Measurements from ENCODE around the gene BCR.

BCR gene

DNA sequence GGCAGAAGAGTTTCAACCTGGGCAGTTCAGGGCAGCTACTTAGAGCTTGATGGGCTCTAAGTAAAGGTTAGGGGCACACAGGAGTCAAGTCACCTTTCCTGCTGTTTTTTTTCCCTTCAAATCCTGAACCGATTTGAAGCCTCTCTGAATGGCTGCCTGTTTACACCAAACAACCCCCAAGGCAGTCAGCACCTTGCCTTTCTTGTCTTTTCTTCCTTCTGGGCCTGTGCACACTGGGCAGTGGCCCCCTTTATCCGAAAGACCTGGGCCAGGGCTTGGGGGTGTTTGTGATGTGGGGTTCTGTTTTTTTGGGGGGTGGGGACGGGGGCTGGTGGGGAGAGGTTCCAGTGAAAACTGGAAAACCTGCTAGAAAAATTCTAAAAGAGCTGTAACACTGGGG, 42.8 kb upstream of the BCR start:
- TF ChIP-seq, protein P1, sequence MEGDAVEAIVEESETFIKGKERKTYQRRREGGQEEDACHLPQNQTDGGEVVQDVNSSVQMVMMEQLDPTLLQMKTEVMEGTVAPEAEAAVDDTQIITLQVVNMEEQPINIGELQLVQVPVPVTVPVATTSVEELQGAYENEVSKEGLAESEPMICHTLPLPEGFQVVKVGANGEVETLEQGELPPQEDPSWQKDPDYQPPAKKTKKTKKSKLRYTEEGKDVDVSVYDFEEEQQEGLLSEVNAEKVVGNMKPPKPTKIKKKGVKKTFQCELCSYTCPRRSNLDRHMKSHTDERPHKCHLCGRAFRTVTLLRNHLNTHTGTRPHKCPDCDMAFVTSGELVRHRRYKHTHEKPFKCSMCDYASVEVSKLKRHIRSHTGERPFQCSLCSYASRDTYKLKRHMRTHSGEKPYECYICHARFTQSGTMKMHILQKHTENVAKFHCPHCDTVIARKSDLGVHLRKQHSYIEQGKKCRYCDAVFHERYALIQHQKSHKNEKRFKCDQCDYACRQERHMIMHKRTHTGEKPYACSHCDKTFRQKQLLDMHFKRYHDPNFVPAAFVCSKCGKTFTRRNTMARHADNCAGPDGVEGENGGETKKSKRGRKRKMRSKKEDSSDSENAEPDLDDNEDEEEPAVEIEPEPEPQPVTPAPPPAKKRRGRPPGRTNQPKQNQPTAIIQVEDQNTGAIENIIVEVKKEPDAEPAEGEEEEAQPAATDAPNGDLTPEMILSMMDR (IDR thresholded peaks at IDR 0.05) = no peak
- H3K27ac Mint-ChIP-seq = no peak overlapping the region
- DNase-seq = no peak
- no peak overlapping the region for H3K4me3 Mint-ChIP-seq
- H3K36me3 Mint-ChIP-seq (ENCODE audit: low read depth) = no peaks in the 10 kb centered on the region
- H3K4me1 Mint-ChIP-seq = peaks cover 33% of the 10 kb centered on the region
- no peaks in the 10 kb centered on the region for H3K9me3 Mint-ChIP-seq
- peaks cover 2% of the 10 kb centered on the region for H3K27me3 Mint-ChIP-seq (ENCODE audit: low read depth, poor library complexity)

- peaks cover 2% of the 10 kb centered on the region for H3K27me3 Mint-ChIP-seq (ENCODE audit: low read depth, poor library complexity)
- H3K4me1 Mint-ChIP-seq = peaks cover 38% of the 10 kb centered on the region
- no peaks in the 10 kb centered on the region for H3K36me3 Mint-ChIP-seq (ENCODE audit: low read depth)
- peak overlapping the region; percentile 62 for H3K4me3 Mint-ChIP-seq
- H3K27ac Mint-ChIP-seq = no peak overlapping the region
- DNase-seq = no peak
- TF ChIP-seq, protein P1 (IDR thresholded peaks at IDR 0.05) = no peak
- no peaks in the 10 kb centered on the region for H3K9me3 Mint-ChIP-seq
Observed at GRCh38 chr22:23137905-23138561, 42.3 kb upstream of the BCR start.

DNA sequence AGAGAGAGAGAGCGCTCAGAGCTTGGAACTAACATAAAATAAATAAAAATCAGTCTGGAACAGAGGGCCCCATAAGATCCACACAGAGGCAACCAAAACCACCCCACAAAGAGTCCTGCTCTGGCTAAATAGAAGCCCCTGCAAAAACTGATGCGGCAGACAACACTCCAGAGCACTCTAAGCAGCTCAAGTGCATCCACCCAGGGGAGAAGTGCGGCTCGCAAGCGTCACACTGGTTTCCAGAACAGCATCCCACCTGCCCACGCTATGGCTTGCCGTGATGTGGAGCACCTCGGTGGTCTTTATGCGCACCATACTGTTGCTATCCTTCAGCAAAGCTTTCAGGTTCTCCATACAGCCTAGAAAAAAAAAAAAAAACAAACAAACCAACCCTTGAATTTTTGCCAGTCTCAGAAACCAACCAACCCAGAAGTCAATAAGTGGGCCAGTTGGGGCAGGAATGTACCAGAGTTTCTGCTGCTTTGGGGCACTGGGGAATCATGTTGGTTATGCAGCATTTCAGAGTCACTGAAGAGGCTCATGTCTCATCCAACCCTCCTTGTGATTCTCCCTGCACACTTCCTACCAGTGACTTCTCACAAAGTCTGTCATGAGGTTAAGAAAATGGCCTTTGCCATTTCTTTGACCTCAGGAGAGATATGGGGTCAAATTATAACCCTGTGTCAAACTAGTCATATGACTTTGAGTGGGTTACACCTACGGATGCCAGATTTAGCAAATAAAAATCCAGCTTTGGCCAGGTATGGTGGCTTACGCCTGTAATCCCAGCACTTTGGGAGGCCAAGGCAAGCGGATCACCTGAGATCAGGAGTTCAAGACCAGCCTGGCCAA, 41.5 kb upstream of the BCR start:
- peaks cover 2% of the 10 kb centered on the region for H3K27me3 Mint-ChIP-seq (ENCODE audit: low read depth, poor library complexity)
- H3K4me3 Mint-ChIP-seq = peak overlapping the region; percentile 62
- DNase-seq = no peak
- H3K9me3 Mint-ChIP-seq = no peaks in the 10 kb centered on the region
- peaks cover 43% of the 10 kb centered on the region for H3K4me1 Mint-ChIP-seq
- no peaks in the 10 kb centered on the region for H3K36me3 Mint-ChIP-seq (ENCODE audit: low read depth)
- TF ChIP-seq, protein P1 (IDR thresholded peaks at IDR 0.05) = no peak
- no peak overlapping the region for H3K27ac Mint-ChIP-seq

GRCh38 chr22:23140385-23140784, 39.9 kb upstream of the BCR start:
- TF ChIP-seq, protein P1 (IDR thresholded peaks at IDR 0.05) = no peak
- H3K27ac Mint-ChIP-seq = no peak overlapping the region
- no peaks in the 10 kb centered on the region for H3K36me3 Mint-ChIP-seq (ENCODE audit: low read depth)
- H3K9me3 Mint-ChIP-seq = no peaks in the 10 kb centered on the region
- H3K4me1 Mint-ChIP-seq = peaks cover 53% of the 10 kb centered on the region
- no peak overlapping the region for H3K4me3 Mint-ChIP-seq
- H3K27me3 Mint-ChIP-seq (ENCODE audit: low read depth, poor library complexity) = no peaks in the 10 kb centered on the region
- DNase-seq = no peak

DNA sequence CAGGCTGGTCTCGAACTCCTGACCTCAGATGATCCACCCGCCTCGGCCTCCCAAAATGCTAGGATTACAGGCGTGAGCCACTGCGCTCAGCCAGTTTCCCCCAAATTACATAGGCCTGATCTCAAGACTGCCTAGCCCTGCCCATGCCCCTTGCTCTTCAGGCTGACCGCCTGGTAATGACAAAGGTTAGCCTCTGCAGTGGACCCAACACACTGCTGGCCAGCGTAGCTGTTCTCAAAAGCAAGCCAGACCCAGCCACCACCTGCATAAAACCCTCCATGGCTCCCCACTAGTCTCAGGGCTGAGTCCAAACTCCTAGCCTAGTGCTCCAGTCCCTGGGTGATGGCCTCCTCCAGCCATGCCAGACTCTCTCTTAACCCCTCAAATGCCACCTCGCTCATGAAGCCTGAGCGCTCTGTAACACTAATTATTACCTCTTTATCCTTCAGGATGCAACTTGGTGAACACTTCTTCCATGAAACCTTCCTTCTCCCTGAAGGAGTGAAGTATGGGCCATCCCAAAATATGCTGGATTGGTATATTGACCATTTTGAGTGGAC, 37.7 kb upstream of the BCR start:
- H3K36me3 Mint-ChIP-seq (ENCODE audit: low read depth) = no peaks in the 10 kb centered on the region
- peaks cover 73% of the 10 kb centered on the region for H3K4me1 Mint-ChIP-seq
- H3K4me3 Mint-ChIP-seq = peak overlapping the region; percentile 69
- TF ChIP-seq, protein P1 (IDR thresholded peaks at IDR 0.05) = no peak
- H3K27ac Mint-ChIP-seq = peak overlapping the region; percentile 89
- DNase-seq = no peak
- H3K27me3 Mint-ChIP-seq (ENCODE audit: low read depth, poor library complexity) = no peaks in the 10 kb centered on the region
- H3K9me3 Mint-ChIP-seq = no peaks in the 10 kb centered on the region
